ENCODE results near the gene IL37. TPM values are rescaled to one million over a fixed set of nuclear protein-coding genes. Genes with fewer than 3 reads are reported as not detected.

IL37 gene
- total RNA-seq, 1 experiment from 2014 or later = not detected

DNA sequence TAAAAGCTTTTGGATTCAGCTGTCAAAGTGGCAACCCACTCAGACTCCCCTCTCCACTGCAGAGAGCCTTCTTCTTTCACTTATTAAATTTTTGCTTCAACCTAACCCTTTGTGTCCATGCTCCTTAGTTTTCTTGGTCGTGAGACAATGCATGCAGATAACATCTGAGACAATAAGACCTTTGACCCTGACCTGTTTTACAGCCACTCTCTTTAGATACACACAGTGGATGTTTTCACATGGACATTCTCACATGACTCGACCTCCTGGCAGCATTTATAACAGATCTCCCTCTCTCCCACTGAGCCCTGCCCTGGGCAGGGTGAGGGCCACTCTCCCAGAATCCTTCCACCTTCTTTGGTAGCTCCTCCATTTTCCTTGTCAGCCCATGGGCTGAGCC is 36.4 kb downstream of the IL37 start:
- no peak for DNase-seq
- H3T11ph ChIP-seq (ENCODE audit: low read length) = no peak overlapping the region
- no peak overlapping the region for H4K8ac ChIP-seq (replicated peaks; ENCODE audit: insufficient read length, low read depth, low read length)
- H2BK15ac ChIP-seq (ENCODE audit: low read depth, low read length) = no peak overlapping the region
- H3K18ac ChIP-seq (ENCODE audit: insufficient read length, low read depth, low read length) = no peak overlapping the region
- no peaks in the 10 kb centered on the region for H3K4me1 ChIP-seq (ENCODE audit: insufficient read depth, low read length)
- no peak overlapping the region for H2BK120ac ChIP-seq (ENCODE audit: low read depth, low read length, poor library complexity, severe bottlenecking)
- H3K79me2 ChIP-seq (ENCODE audit: insufficient read depth, low read length) = no peaks in the 10 kb centered on the region
- no peak overlapping the region for H2BK5ac ChIP-seq (ENCODE audit: insufficient read length, low read length)
- Mint-ChIP-seq H3K27me3 (ENCODE audit: low read depth) (peaks cover 12% of the 10 kb centered on the region), H3K4me1 (no peaks in the 10 kb centered on the region), H3K9me3 (peaks cover 8 to 11% of the 10 kb centered on the region in 2 experiments), H3K27ac (no peak overlapping the region), H3K4me3 (no peak overlapping the region), H3K36me3 (ENCODE audit: insufficient read depth in 1 of 3, low read depth in 3 of 3) (no peaks in the 10 kb centered on the region)
- no peak overlapping the region for H4K91ac ChIP-seq (ENCODE audit: insufficient read length, low read depth, low read length)
- no peaks in the 10 kb centered on the region for H4K20me1 ChIP-seq (ENCODE audit: control insufficient read depth, insufficient read depth, insufficient read length)
- no peak overlapping the region for H3K9ac ChIP-seq (ENCODE audit: extremely low read depth, insufficient read length, low read length)
- H2BK20ac ChIP-seq (ENCODE audit: low read depth, low read length, poor library complexity, severe bottlenecking) = no peak overlapping the region
- no CpG with 5 or more reads among the region's 2 CpGs for WGBS (ENCODE audit: extremely low coverage, insufficient read length, low lambda C conversion rate)
- H3K27me3 ChIP-seq (ENCODE audit: insufficient read depth, low read length) = no peaks in the 10 kb centered on the region
- no peak overlapping the region for H3K4ac ChIP-seq (ENCODE audit: low read depth, low read length)
- H2AFZ ChIP-seq (ENCODE audit: low read length) = no peak overlapping the region
- TF ChIP-seq CTCF (conservative IDR thresholded peaks at IDR 0.05) = no peak
- no peak overlapping the region for H3K4me2 ChIP-seq (ENCODE audit: insufficient read depth, insufficient read length, low read length)
- H3K56ac ChIP-seq (ENCODE audit: insufficient read length, low read depth, low read length) = no peak overlapping the region
- H3K27ac ChIP-seq (ENCODE audit: insufficient read length, low read depth, low read length) = no peak overlapping the region
- H3K14ac ChIP-seq (ENCODE audit: insufficient read depth, low read length) = no peak overlapping the region
- H4K5ac ChIP-seq (ENCODE audit: insufficient read length, low read depth, low read length) = no peak overlapping the region
- H3K79me1 ChIP-seq (ENCODE audit: insufficient read depth, low read depth, low read length, poor library complexity, severe bottlenecking) = no peaks in the 10 kb centered on the region
- H3K23me2 ChIP-seq (ENCODE audit: insufficient read length, low read depth, low read length, poor library complexity, severe bottlenecking) = no peaks in the 10 kb centered on the region
- H2BK12ac ChIP-seq (ENCODE audit: insufficient read length, low read depth, low read length) = no peak overlapping the region
- no peak overlapping the region for H2AK5ac ChIP-seq (ENCODE audit: insufficient read length, low read length)
- no peak overlapping the region for H3K23ac ChIP-seq (ENCODE audit: insufficient read length, low read depth, low read length)
- H3K9me3 ChIP-seq (ENCODE audit: control insufficient read depth, low read depth, low read length) = peaks cover 17% of the 10 kb centered on the region

Data from H9 (cell line).